NCI-H146 treated with DMSO at 0.1 percent for 48 hours (cell line): Measurements from ENCODE around the gene SLC35B2.
A peak's percentile ranks its signal among the peaks of the same experiment; 100 is the strongest.

Experiments used
- DNase-seq: peaks from one replicate; lab custom pipeline; 2025; ENCODE audit not compliant: unreplicated experiment; lab: John Stamatoyannopoulos, UW

Gene SLC35B2

GRCh38 chr6:44223319-44224028, 33.9 kb downstream of the SLC35B2 start, which contains the start of gene SLC29A1:
TSS of gene SLC29A1 (plus strand) at chr6:44223595. CDS start at chr6:44227314, 3,719 bp downstream.
- peak; percentile 92 for DNase-seq

- DNase-seq: no peak
Measured at GRCh38 chr6:44222486-44223318, 34.6 kb downstream of the SLC35B2 start.

- no peak for DNase-seq
Measured at GRCh38 chr6:44221961-44222335, 35.4 kb downstream of the SLC35B2 start.

- peak; percentile 21 for DNase-seq
Measured at GRCh38 chr6:44221291-44221960, 35.9 kb downstream of the SLC35B2 start.

- no peak for DNase-seq
Measured at GRCh38 chr6:44220913-44221290, 36.4 kb downstream of the SLC35B2 start.

- no peak for DNase-seq
Measured at GRCh38 chr6:44219815-44220784, 37.2 kb downstream of the SLC35B2 start.

- peak; percentile 88 for DNase-seq
Measured at GRCh38 chr6:44219053-44219814, 38.1 kb downstream of the SLC35B2 start.

- DNase-seq: no peak
Measured at GRCh38 chr6:44217332-44218143, 39.8 kb downstream of the SLC35B2 start.

GRCh38 chr6:44216677-44217331, 40.5 kb downstream of the SLC35B2 start, which contains the start of gene MYMX:
TSS of gene MYMX (plus strand) at chr6:44216926. CDS start at chr6:44217472, 546 bp downstream.
- no peak for DNase-seq

- no peak for DNase-seq
Measured at GRCh38 chr6:44214307-44214706, 43.0 kb downstream of the SLC35B2 start.

- no peak for DNase-seq
Measured at GRCh38 chr6:44211284-44211683, 46.0 kb downstream of the SLC35B2 start.

GRCh38 chr6:44207966-44208365, 49.4 kb downstream of the SLC35B2 start:
- no peak for DNase-seq
